Measurements from ENCODE around the gene ATP2A1. TPM values are rescaled to one million over a fixed set of nuclear protein-coding genes. Genes with fewer than 3 reads are reported as not detected.

Gene ATP2A1
- polyA plus RNA-seq, 1 donor (not counting 4 experiments of a cell fraction or from before 2014, with no cell fraction given), result 0.12 TPM

DNA sequence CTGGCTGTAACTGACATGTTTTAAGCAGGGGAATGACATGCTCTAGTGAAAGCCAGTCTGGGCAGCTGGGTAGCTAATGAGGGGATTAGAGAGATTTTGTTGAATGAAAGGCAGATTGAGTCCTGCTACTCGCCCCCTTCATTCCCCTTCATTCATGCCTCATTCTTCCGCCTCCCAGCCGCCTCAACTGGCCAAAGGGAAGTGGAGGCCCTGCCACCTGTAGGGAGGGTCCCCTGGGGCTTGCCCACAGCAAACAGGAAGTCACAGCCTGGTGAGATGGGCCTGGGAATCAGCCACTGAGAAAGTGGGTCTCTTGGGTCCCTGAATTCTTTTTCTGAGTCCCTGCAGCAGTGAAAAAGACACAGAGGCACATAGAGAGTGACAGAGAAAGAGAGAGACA is 52.4 kb downstream of the ATP2A1 start:
- no peaks in the 10 kb centered on the region for H3K9me1 ChIP-seq (ENCODE audit: control insufficient read depth, extremely low read depth, insufficient read depth, low read length)
- H3K36me3 ChIP-seq (ENCODE audit: control insufficient read depth in 2 of 2, extremely low read depth in 1 of 2, insufficient read depth in 2 of 2, low read length in 2 of 2), result no peaks in the 10 kb centered on the region
- TF ChIP-seq, protein P1, sequence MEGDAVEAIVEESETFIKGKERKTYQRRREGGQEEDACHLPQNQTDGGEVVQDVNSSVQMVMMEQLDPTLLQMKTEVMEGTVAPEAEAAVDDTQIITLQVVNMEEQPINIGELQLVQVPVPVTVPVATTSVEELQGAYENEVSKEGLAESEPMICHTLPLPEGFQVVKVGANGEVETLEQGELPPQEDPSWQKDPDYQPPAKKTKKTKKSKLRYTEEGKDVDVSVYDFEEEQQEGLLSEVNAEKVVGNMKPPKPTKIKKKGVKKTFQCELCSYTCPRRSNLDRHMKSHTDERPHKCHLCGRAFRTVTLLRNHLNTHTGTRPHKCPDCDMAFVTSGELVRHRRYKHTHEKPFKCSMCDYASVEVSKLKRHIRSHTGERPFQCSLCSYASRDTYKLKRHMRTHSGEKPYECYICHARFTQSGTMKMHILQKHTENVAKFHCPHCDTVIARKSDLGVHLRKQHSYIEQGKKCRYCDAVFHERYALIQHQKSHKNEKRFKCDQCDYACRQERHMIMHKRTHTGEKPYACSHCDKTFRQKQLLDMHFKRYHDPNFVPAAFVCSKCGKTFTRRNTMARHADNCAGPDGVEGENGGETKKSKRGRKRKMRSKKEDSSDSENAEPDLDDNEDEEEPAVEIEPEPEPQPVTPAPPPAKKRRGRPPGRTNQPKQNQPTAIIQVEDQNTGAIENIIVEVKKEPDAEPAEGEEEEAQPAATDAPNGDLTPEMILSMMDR (optimal IDR thresholded peaks at IDR 0.05 in 1 of 3, IDR thresholded peaks at IDR 0.05 in 1 of 3, conservative IDR thresholded peaks at IDR 0.05 in 1 of 3; ENCODE audit: extremely low read depth in 1 of 3, insufficient read depth in 2 of 3, low read length in 3 of 3), result no peak
- TF ChIP-seq EZH2 (IDR thresholded peaks at IDR 0.05; ENCODE audit: low read length), result no peak
- DNase-seq (ENCODE audit: low read depth, low spot score) (no peak), FAIRE-seq (no peak)
- no peaks in the 10 kb centered on the region for H4K20me1 ChIP-seq (ENCODE audit: control insufficient read depth, extremely low read depth, insufficient read depth, low read length)
- no peak overlapping the region for H3K27ac ChIP-seq (ENCODE audit: control insufficient read depth, insufficient read depth, low read length)
- no peaks in the 10 kb centered on the region for H3K9me3 ChIP-seq (ENCODE audit: control insufficient read depth, low read depth, low read length)
- H3K4me3 ChIP-seq (ENCODE audit: control insufficient read depth in 2 of 3, extremely low read depth in 1 of 3, insufficient read depth in 2 of 3, low read depth in 1 of 3, low read length in 3 of 3), result no peak overlapping the region
- H3K4me1 ChIP-seq (ENCODE audit: control insufficient read depth, extremely low read depth, insufficient read depth, low read length), result peaks cover 2% of the 10 kb centered on the region
- no peak overlapping the region for H2AFZ ChIP-seq (ENCODE audit: control insufficient read depth, low read length)
- no peak overlapping the region for H3K4me2 ChIP-seq (ENCODE audit: control insufficient read depth, extremely low read depth, insufficient read depth, low read depth, low read length)
- no peak overlapping the region for H3K9ac ChIP-seq (ENCODE audit: control insufficient read depth, extremely low read depth, insufficient read depth, low read length)
- H3K79me2 ChIP-seq (ENCODE audit: control insufficient read depth, insufficient read depth, low read length), result no peaks in the 10 kb centered on the region
- no peaks in the 10 kb centered on the region for H3K27me3 ChIP-seq (ENCODE audit: control insufficient read depth, extremely low read depth, insufficient read depth, low read length)
- dilution Hi-C loops (cut with MboI; ENCODE audit: extremely low pct_ligation_motif_present, low sequenced_read_pairs), result no loop called here

DNA sequence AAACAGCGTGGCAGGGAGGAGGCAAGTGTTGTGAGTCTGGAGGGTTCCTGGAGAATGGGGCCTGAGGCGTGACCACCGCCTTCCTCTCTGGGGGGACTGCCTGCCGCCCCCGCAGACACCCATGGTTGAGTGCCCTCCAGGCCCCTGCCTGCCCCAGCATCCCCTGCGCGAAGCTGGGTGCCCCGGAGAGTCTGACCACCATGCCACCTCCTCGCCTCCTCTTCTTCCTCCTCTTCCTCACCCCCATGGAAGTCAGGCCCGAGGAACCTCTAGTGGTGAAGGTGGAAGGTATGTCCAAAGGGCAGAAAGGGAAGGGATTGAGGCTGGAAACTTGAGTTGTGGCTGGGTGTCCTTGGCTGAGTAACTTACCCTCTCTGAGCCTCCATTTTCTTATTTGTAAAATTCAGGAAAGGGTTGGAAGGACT is 53.5 kb downstream of the ATP2A1 start, which contains the start of gene CD19:
CD19 (plus strand) TSS at position 171 of the 425 bp plus-strand sequence; CDS start at position 201, 30 bp downstream.
- Histone ChIP-seq H3K4me1 (ENCODE audit: control insufficient read depth, extremely low read depth, insufficient read depth, low read length) (no peaks in the 10 kb centered on the region), H4K20me1 (ENCODE audit: control insufficient read depth, extremely low read depth, insufficient read depth, low read length) (no peaks in the 10 kb centered on the region), H3K4me3 (ENCODE audit: control insufficient read depth in 2 of 3, extremely low read depth in 1 of 3, insufficient read depth in 2 of 3, low read depth in 1 of 3, low read length in 3 of 3) (no peak within 1 kb of the TSS), H3K27ac (ENCODE audit: control insufficient read depth, insufficient read depth, low read length) (no peak within 1 kb of the TSS), H3K9me1 (ENCODE audit: control insufficient read depth, extremely low read depth, insufficient read depth, low read length) (no peaks in the 10 kb centered on the region), H3K9me3 (ENCODE audit: control insufficient read depth, low read depth, low read length) (no peaks in the 10 kb centered on the region), H2AFZ (ENCODE audit: control insufficient read depth, low read length) (no peak within 1 kb of the TSS), H3K9ac (ENCODE audit: control insufficient read depth, extremely low read depth, insufficient read depth, low read length) (no peak within 1 kb of the TSS), H3K27me3 (ENCODE audit: control insufficient read depth, extremely low read depth, insufficient read depth, low read length) (no peaks in the 10 kb centered on the region), H3K79me2 (ENCODE audit: control insufficient read depth, insufficient read depth, low read length) (no peaks in the 10 kb centered on the region), H3K36me3 (ENCODE audit: control insufficient read depth in 2 of 2, extremely low read depth in 1 of 2, insufficient read depth in 2 of 2, low read length in 2 of 2) (no peaks in the 10 kb centered on the region), H3K4me2 (ENCODE audit: control insufficient read depth, extremely low read depth, insufficient read depth, low read depth, low read length) (no peak within 1 kb of the TSS)
- dilution Hi-C loops (cut with MboI; ENCODE audit: extremely low pct_ligation_motif_present, low sequenced_read_pairs), result no loop called here
- no peak for DNase-seq (ENCODE audit: low read depth, low spot score)
- no peak for FAIRE-seq
- TF ChIP-seq, protein P1 (optimal IDR thresholded peaks at IDR 0.05 in 1 of 3, IDR thresholded peaks at IDR 0.05 in 1 of 3, conservative IDR thresholded peaks at IDR 0.05 in 1 of 3; ENCODE audit: extremely low read depth in 1 of 3, insufficient read depth in 2 of 3, low read length in 3 of 3), result no peak
- TF ChIP-seq EZH2 (IDR thresholded peaks at IDR 0.05; ENCODE audit: low read length), result no peak
